RCC 7860 (cell line): ENCODE data around the gene SESN2.

ENCODE experiments used
- DNase-seq: peaks from one replicate; pipeline ENCODE4 v3.0.0-alpha.2; 2015; ENCODE audit warnings: low spot score
- FAIRE-seq: peaks from 2 replicates; lab custom pipeline; 2012; peaks lifted over from hg19 to GRCh38; lab: Jason Lieb, UNC

The SESN2 gene

DNA sequence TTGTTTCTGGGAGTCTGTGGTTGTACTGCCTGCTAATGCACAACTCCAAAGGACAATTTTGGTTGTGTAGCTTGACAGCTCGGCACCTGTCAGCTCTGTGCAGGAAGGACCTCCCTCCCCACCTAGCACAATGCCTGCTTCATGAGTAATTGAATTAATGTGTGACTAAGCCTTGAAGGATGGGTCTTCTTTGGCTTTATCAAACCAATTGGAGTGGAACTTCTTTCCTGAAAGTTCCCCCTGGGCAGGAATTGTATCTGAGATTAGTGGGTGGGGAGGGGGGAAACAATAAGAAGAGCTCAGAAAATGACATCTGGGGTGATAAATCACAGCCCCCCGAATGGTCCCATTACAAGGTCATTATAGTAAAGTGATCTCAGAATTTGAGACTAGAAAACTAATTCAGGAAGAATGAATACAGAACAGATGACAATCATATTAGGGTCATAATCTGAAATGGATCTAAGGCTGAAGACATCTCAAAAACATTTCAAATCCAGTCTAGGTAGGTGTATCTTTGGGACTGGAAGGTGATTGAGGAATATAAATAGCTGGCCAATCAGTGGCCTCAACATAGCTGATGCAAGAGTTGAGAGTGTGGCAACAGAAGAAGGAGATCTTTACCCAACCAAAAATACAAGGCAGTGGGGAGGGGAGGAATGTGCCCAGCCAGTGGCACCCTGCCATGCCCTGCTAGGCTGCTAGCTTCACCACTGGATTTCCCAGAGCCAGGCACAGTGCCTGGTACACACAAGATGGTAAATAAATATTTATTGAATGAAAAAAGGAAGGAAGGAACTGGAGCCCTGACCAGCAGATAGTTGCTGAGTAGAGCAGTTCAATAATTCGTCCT, 10.1 kb upstream of the SESN2 start:
- peak; percentile 55 for FAIRE-seq
- DNase-seq: peak; percentile 68

DNA sequence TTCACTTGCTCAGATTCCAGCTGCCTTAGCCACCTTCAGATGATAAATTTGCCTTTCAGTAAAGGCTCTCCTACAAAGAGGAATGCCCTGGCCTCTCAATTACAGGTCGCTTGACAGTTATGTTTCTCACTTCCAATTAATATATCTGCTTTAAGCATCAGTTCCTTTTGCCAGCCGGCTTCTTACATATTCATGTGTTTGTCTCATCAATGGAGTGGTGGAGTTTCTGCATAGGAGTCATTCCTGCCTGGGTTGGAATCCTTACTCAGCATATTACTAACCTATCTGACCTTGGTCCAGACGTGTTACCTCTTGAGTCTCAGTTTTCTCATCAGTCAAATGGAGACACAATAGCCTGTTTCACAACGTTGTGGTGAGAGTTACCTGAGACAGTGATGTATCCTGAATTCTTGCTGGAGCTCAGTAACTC, 9.4 kb upstream of the SESN2 start:
- DNase-seq (no peak), FAIRE-seq (no peak)

DNA sequence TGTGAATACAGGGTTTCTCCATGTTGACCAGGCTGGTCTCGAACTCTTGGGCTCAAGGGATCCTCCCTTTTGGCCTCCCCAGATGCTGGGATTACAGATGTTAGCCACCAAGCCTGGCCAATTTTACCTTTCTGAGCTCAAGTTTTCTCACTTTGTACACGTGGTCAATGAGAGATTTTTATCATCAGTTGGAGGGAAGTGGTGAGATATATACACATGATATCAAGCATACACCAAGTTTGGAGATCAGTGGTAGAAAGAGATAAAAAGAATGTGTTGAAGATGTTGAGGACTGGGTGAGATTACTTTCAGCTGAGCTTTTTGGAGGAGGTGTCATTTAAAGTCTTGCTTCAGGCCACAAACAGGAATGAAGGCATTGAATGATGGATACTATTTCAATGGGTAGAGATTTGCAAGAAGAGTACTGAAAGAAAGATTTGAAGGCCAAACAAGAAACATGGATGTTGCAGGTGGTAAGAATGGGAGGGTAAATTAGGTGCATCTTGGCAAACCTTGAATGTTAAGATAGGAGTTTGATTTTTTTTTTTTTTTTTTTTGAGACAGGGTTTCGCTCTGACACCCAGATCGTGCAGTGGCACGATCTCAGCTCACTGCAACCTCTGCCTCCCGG, 3.0 kb upstream of the SESN2 start:
- FAIRE-seq (no peak), DNase-seq (no peak)

DNA sequence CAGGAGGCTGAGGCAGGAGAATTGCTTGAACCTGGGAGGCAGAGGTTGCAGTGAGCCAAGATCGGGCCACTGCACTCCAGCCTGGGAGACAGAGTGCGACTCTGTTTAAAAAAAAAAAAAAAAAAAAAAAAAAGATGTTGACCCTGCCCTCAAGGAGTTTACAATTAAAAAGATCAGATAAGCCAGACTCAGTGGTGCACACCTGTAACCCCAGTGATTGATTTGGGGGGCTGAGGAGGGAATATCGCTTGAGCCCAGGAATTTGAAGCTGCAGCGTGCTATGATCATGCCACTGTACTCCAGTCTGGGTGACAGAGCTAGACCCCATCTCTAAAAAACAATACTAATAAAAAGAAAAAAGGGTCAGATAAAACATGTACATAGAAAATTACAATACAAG, 1.6 kb upstream of the SESN2 start:
- no peak for DNase-seq
- no peak for FAIRE-seq

DNA sequence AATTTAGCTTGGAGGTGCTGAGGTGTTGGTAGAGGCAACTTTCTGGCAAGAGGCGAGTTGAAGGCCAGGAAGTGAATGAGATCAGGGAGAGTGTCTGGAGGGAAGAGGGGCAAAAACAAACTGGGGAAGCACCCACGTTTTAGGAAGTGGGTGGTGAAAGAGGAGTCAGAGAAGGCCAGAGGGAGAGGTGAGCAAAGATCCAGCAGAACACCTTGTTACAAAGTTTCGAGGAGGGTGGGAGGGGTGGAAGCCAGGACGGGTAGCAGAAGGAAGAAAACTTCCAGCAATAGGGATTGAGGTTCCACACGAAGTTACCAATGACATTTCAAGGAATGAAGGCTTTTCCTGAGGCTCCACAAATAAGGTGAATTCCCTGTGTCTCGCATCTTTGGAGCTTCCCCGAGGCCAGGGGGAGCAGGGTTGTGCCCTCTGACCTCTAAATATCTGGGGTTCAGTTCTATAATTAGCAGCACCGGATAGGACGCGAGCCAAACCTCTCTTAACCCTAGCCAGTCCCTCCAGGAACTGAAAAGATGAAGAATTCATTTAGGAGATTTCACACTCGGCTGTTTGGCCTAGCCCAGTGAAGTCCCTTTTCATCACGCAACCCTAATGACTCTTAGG, 578 bp upstream of the SESN2 start:
- DNase-seq (no peak), FAIRE-seq (no peak)

DNA sequence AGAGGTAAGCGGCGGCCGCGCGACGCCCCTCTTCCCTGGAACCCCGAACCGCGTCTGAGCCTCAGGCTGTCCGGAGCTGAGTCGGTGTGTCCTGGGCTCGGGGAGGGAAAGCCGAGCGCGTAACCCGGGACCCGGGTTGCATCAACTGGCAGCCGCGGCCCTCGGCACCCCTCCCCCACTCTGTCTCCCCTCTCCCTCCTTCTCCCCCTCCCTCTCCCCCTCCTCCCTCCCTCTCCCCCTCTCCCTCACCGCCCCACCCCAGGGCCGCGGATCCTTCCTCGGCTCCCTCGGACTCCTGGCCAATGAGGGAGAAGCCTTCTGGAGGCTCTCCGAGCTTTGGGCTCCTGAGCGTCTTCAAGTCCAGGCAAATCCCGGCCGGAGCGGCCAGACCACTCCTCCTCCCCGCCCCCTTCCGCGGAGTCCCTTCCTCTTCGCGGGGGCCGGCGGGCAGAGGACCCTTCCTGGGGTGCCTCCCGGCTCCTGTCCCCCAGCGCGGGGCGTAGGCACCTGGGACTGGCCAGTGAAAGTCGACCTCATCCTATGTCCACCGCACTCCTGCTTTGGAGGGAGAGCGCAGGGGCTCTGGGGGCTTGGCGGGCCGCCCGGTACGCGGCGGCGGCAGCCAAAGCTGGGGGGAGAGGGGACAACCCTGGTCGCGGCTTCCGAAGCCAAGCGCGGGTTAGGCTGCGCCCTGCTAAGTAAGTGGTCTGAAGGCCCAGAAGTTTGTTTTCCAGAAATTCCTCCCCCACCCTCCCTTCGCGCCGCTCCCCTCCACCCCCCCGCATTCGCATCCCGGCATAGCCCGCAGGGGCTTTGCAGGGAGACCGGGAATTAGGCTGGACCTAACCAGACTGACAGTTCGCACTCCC, 850 bp downstream of the SESN2 start:
- peak; percentile 40 for DNase-seq
- no peak for FAIRE-seq

DNA sequence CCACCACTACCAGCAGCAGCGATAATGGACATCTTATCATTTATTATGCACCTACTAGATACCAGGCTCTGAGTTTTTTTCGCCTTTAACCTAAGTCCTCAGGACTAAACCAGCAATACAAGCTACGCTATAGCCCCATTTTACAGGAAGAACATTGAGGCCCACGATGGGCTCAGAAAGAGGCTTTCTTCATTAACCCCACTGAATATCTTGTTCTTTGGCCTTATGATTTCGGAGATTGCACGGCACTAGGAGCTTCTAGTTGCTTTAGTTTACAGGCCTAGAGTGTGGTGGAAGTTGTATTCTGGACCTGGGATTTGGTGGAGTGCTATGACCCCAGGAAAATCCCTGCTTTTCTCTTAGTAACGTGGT, 1.5 kb downstream of the SESN2 start:
- DNase-seq (no peak), FAIRE-seq (no peak)

DNA sequence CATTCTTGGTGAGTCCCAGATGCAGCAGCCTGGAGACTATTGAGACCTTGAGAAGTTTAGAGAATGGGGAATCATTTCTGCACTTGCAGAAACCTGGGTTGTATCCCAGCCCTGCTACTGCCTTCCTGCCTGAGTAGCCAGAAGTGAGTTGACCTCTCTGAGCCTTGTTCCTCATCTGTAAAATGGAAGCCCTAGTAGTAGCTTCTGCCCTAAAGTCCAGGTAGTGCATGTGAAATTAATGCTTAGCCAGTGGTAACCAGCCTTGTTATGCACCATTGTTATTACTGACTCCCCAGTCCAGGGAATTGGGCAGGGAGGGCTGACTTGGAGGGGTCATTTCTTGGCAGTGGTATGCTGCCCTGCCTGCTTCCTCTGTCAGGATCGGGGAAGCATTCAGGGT, 5.6 kb downstream of the SESN2 start:
- FAIRE-seq (no peak), DNase-seq (no peak)

DNA sequence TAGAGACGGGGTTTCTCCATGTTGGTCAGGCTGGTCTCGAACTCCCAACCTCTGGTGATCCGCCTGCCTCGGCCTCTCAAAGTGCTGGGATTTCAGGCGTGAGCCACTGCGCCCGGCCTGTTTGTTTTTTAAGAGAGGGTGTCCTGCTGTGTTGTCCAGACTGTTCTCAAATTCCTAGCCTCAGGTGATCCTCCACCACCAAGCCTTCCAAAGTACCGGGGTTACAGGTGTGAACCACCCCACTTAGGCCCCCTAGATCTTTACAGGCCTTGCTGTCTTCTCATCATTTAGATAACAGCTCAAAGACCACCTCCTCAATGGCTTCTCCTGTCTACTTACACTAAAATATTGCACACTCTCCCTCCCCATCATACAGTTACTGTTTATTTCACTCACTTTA, 6.3 kb downstream of the SESN2 start:
- FAIRE-seq (no peak), DNase-seq (no peak)

DNA sequence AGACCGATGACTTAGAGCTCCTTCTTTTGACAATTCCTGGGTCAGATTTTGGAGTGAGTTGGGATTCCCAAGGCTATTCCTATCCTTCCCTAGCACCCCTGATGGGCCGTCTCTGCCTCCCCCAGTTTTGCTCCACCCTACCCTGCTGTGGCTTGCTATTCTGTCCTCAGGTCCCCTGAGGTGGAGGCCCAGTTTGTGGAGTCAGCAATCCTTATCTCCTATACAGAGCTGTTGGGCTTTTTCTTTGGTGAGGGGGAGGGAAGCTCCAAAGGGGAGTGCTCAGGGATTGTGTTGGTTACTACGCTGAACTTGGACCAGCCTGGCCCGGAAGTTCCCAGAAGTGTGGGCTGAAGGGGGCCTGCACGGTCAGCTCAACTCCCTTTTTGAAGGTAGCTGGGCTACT, 7.6 kb downstream of the SESN2 start:
- DNase-seq: no peak
- no peak for FAIRE-seq

DNA sequence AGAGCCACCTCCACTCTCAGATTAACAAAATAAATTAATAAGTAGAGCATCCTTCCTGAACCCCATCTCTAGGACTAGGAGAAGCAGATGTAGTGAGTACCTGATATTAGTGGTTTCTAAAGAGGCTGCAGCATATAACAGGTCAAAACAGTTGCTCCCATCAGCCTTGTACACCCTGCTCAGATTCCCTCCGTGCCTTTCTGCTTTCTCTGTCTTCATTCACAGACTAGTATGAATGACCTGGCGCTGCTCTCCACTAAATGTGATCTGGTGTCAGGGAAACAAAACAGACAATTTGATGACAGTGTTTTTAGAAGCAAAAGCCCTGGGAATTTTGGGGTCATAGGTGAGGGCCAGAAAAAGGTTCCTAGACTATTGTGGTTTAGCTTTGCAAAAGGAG, 8.3 kb downstream of the SESN2 start:
- no peak for FAIRE-seq
- no peak for DNase-seq

DNA sequence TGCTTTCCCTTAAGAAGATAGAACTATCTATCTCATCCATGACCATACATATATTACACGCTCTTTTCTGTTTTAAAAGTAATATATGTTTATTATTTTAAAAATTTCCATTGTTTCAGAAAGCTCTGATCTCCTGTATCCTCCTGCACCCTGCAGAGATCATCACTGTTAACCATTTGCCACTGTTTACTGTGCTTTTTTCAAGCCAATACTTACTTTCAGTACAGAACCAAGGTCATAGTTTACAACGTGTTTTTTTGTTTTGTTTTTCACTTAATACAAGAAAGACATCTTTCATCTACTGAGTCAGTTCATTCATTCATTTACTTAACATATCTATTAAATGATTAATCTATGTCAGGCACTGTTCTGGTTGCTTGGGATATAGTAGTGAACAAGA, 10.2 kb downstream of the SESN2 start:
- FAIRE-seq (no peak), DNase-seq (no peak)

DNA sequence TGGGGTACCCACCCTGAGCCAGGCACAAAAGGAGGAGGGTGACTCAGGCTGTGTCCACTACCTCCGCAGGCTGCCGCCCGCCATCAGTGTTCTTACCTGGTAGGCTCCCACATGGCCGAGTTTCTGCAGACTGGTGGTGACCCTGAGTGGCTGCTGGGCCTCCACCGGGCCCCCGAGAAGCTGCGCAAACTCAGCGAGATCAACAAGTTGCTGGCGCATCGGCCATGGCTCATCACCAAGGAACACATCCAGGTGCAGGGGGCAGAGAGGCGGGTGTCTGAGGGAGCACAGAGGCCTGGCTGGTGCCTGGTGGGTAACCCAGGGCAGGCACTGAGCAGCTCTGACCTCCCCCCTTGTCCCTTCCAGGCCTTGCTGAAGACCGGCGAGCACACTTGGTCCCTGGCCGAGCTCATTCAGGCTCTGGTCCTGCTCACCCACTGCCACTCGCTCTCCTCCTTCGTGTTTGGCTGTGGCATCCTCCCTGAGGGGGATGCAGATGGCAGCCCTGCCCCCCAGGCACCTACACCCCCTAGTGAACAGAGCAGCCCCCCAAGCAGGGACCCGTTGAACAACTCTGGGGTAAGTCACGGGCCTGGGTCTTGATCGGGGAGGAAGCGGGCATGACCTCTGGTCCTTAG, 13.0 kb downstream of the SESN2 start:
- no peak for DNase-seq
- no peak for FAIRE-seq

DNA sequence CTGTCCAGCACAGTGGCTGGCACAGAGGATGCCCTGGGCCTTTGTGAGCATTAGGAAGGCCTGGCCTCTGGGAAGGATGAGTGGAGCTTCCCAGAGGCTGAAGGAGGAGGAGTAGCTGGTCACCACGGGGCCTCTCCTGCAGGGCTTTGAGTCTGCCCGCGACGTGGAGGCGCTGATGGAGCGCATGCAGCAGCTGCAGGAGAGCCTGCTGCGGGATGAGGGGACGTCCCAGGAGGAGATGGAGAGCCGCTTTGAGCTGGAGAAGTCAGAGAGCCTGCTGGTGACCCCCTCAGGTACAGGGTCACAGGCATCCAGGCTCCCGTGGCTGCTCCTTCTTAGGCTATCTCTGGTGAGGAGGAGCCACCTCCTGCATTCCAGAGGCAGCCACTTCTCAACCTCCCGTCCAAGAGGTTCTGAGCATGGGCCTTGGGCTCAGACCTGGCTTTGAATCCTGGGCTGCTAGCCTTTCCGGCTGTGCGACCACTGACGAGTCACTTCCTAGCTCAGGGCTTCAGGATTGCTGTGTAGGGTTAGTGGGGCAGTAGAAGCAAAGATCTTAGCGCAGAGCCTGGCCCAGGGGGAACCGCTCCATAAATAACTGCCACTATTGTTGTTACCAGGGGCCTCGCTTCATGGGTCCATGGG, 14.0 kb downstream of the SESN2 start:
- no peak for FAIRE-seq
- peak; percentile 47 for DNase-seq

DNA sequence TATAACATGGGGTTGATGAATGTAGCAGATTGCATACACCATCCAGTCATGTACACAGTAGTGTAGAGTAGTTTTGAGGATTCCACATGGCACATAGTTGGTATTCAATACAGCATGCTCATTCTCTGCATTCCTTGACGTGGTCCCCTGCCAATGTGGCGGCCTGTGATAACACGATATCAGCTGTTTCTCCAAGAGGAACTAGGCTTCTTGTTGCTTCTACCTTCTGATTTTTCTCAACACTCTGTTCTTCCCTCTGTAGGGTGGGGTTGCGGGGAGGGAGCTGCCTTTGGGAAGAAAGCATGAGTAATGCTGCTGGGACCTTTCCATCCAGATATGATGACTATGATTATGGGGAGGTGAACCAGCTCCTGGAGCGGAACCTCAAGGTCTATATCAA, 19.4 kb downstream of the SESN2 start:
- FAIRE-seq (no peak), DNase-seq (no peak)

DNA sequence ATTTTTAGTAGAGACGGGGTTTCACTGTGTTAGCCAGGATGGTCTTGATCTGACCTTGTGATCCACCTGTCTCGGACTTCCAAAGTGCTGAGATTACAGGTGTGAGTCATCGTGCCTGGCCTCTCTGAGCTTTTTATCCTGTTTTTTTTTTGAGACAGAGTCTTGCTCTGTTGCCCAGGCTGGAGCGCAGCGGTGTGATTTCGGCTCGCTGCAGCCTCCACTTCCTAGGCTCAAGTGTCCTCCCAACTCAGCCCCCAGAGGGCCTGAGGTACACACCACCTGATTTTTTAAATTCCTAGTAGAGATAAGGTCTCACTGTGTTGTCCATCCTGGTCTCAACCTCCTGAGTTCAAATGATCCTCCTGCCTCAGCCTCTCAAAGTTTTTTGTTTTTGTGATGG, 20.4 kb downstream of the SESN2 start:
- FAIRE-seq (no peak), DNase-seq (no peak)

DNA sequence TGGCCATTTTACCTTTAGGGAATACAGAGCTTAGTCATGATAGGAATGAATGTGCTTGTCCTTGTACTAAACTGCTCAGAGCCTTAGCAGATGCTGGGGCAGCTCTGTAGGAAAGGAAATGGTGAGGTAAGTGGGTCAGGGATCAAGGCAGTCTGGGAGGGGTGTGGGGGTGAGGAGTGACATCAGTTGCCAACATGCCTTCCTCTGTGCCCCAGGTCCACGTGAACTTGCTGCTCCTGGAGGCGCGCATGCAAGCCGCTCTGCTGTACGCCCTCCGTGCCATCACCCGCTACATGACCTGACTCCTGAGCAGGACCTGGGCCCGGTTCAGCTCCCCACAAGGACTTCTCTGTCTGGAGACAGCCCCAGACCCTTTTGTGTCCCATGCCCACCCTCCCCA, 21.2 kb downstream of the SESN2 start:
- DNase-seq (no peak), FAIRE-seq (no peak)

DNA sequence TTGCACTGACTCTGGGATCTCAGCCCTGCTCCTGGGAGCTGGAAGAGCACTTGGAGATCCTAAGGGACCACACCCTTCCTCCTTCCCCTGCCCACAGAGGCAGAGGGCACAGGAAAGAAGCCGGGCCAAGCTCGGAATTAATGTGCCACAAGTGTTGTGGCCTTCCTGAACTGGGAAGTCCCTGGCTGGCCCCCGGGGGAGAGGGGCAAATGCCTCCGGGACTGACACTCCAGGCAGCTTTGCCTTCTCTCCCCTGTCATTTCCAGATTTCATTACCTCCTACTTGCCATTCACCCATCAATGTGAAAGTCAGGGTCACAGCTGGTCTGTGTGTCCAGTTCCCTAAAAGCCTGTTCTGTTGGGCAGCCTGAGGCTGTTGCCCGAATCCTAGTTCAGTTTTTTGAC, 21.7 kb downstream of the SESN2 start:
- DNase-seq (no peak), FAIRE-seq (no peak)

DNA sequence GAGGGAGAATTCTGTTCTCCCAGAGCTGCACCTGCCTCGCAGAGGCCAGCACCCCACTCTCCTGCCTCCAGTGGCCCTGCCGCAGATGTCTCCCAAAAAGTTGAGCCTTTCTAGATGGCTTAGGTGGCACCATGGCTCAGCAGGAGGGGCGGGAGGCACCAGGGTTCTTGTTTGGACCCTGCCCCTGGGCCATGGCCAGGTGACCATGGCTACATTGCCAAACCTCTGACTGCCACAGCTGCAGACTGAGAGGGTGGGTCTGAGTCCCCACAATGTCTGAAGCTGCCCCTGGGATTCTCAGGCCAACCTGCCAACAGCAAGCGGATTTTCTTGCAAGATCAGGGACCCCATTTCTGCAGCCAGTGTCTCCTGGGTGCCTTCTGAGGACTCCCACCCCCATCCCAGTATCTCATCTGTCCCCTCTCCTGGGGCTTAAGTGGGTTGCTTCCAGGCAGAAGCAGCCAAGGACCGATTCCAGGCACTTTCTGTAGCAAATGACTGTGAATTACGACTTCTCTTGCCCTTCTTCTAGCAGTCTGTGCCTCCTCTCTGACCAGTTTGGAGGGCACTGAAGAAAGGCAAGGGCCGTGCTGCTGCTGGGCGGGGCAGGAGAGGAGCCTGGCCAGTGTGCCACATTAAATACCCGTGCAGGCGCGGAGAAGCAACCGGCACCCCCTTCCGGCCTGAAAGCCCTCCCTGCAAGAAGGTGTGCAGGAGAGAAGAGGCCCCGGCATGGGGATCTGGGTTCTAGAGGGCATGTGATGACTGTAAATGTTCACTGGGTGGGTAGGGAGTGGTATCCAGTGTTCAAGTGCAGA, 22.5 kb downstream of the SESN2 start:
- FAIRE-seq (no peak), DNase-seq (no peak)
